ENCODE measurements around the gene PDIA6.

DNA sequence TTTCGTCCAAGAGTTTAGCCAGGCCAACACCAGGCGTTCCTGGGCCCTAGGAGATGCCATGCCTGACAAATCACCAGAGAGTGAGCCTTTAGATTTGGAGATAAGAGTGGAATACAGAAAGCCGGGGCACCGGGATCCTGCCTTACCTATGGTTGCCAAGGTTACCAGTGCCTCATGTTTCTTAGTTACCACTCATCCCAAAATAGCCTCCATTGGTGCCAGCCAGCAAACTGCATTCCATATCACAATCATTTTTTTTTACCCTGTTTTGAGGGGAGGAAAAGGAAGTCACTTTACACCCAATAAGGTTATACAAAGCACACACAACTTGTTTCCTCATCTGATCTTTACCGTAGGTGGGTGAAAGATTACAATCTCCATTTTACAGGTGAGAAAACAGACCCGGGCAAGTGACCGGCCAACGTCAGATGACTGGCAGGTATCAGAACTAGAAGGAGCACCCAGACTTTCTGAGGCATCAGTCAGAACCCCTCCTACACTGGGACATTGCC is 48.3 kb upstream of the PDIA6 start:
- TF ChIP-seq, protein P1, sequence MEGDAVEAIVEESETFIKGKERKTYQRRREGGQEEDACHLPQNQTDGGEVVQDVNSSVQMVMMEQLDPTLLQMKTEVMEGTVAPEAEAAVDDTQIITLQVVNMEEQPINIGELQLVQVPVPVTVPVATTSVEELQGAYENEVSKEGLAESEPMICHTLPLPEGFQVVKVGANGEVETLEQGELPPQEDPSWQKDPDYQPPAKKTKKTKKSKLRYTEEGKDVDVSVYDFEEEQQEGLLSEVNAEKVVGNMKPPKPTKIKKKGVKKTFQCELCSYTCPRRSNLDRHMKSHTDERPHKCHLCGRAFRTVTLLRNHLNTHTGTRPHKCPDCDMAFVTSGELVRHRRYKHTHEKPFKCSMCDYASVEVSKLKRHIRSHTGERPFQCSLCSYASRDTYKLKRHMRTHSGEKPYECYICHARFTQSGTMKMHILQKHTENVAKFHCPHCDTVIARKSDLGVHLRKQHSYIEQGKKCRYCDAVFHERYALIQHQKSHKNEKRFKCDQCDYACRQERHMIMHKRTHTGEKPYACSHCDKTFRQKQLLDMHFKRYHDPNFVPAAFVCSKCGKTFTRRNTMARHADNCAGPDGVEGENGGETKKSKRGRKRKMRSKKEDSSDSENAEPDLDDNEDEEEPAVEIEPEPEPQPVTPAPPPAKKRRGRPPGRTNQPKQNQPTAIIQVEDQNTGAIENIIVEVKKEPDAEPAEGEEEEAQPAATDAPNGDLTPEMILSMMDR (IDR thresholded peaks at IDR 0.05 in 2 of 3, conservative IDR thresholded peaks at IDR 0.05 in 1 of 3; ENCODE audit: borderline replicate concordance in 1 of 3, insufficient read depth in 1 of 3, low read depth in 2 of 3, low read length in 2 of 3) = no peak
- TF ChIP-seq TCF7L2 (IDR thresholded peaks at IDR 0.05; ENCODE audit: borderline replicate concordance, extremely low read depth, insufficient read depth, insufficient read length) (no peak), EZH2 (IDR thresholded peaks at IDR 0.05) (no peak), ZFX (IDR thresholded peaks at IDR 0.05) (no peak), POLR2A (IDR thresholded peaks at IDR 0.05; ENCODE audit: borderline replicate concordance, extremely low read depth, insufficient read depth, insufficient read length) (no peak)
- TF ChIP-seq, protein P2, sequence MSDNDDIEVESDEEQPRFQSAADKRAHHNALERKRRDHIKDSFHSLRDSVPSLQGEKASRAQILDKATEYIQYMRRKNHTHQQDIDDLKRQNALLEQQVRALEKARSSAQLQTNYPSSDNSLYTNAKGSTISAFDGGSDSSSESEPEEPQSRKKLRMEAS (IDR thresholded peaks at IDR 0.05) = no peak
- TF ChIP-seq, protein P3, sequence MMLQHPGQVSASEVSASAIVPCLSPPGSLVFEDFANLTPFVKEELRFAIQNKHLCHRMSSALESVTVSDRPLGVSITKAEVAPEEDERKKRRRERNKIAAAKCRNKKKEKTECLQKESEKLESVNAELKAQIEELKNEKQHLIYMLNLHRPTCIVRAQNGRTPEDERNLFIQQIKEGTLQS (IDR thresholded peaks at IDR 0.05) = no peak
- TF ChIP-seq, protein P4, sequence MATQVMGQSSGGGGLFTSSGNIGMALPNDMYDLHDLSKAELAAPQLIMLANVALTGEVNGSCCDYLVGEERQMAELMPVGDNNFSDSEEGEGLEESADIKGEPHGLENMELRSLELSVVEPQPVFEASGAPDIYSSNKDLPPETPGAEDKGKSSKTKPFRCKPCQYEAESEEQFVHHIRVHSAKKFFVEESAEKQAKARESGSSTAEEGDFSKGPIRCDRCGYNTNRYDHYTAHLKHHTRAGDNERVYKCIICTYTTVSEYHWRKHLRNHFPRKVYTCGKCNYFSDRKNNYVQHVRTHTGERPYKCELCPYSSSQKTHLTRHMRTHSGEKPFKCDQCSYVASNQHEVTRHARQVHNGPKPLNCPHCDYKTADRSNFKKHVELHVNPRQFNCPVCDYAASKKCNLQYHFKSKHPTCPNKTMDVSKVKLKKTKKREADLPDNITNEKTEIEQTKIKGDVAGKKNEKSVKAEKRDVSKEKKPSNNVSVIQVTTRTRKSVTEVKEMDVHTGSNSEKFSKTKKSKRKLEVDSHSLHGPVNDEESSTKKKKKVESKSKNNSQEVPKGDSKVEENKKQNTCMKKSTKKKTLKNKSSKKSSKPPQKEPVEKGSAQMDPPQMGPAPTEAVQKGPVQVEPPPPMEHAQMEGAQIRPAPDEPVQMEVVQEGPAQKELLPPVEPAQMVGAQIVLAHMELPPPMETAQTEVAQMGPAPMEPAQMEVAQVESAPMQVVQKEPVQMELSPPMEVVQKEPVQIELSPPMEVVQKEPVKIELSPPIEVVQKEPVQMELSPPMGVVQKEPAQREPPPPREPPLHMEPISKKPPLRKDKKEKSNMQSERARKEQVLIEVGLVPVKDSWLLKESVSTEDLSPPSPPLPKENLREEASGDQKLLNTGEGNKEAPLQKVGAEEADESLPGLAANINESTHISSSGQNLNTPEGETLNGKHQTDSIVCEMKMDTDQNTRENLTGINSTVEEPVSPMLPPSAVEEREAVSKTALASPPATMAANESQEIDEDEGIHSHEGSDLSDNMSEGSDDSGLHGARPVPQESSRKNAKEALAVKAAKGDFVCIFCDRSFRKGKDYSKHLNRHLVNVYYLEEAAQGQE (IDR thresholded peaks at IDR 0.05; ENCODE audit: low read depth) = no peak
